Peyer's patch (tissue), 4 donors: Measurements from ENCODE around the gene PDCD1LG2. TPM values are rescaled to one million over a fixed set of nuclear protein-coding genes. Genes with fewer than 3 reads are reported as not detected.

ENCODE experiments used
- DNase-seq, 3 donors: peaks; one replicate each; pipeline ENCODE4 v3.0.0-alpha.2; 2017 to 2019
- H3K27ac ChIP-seq, 4 donors: fragments of 200-600 bp; sonication (generic); one replicate each; pipeline ENCODE4 v1.5.1; 2016 to 2019
- H3K27me3 ChIP-seq, 2 donors: fragments of 200-600 bp; sonication (generic); one replicate each; pipeline ENCODE4 v1.5.1; 2019
- H3K36me3 ChIP-seq, 3 donors: fragments of 200-600 bp; sonication (generic); one replicate each; pipeline ENCODE4 v1.5.1; 2016 to 2019
- H3K4me1 ChIP-seq, 4 donors: fragments of 200-600 bp; sonication (generic); one replicate each; pipeline ENCODE4 v1.5.1; 2016 to 2019
- H3K4me3 ChIP-seq, 4 donors: fragments of 200-600 bp; sonication (generic); 1 replicate in 3 of 4; 2 replicates in 1 of 4; pipeline ENCODE4 v1.5.1; 2016 to 2019; ENCODE audit warnings: mild to moderate bottlenecking in 1 of 4
- H3K9me3 ChIP-seq, 4 donors: fragments of 200-600 bp; sonication (generic); one replicate each; pipeline ENCODE4 v1.5.1; 2016 to 2019; ENCODE audit warnings: mild to moderate bottlenecking in 1 of 4
- CTCF ChIP-seq, 6 experiments: fragments of 450-650 bp in 4 of 6; fragments of 200-600 bp in 2 of 6; sonication (generic) in 1 of 6; IDR thresholded peaks; one replicate each; pipeline ENCODE4 v1.5.1; 2017 to 2019; ENCODE audit warnings: antibody characterized with exemption in 6 of 6, mild to moderate bottlenecking in 3 of 6, moderate library complexity in 1 of 6
- POLR2A ChIP-seq, 2 donors: fragments of 450-650 bp; IDR thresholded peaks; one replicate each; pipeline ENCODE4 v1.5.1; 2017; ENCODE audit warnings: antibody characterized with exemption in 2 of 2, mild to moderate bottlenecking in 2 of 2, moderate library complexity in 2 of 2
- total RNA-seq, 4 donors: library from RNA; depleted of rRNA; stranded (reverse); fragments of >200 nt; gene quantifications; one replicate each; pipeline ENCODE4 v1.1.0, GENCODE V29; 2016

The PDCD1LG2 gene
- total RNA-seq, 4 donors from 2014 or later, result 0.40 TPM; not detected in 3

GRCh38 chr9:5586391-5586802 lies 76.1 kb downstream of the PDCD1LG2 start:
- Histone ChIP-seq H3K4me1 (no peaks in the 10 kb centered on the region), H3K27me3 (no peaks in the 10 kb centered on the region), H3K36me3 (no peaks in the 10 kb centered on the region), H3K4me3 (no peak overlapping the region), H3K27ac (peak overlapping the region in 2 of 4 donors; percentile 20 to 25), H3K9me3 (no peaks in the 10 kb centered on the region)
- no peak for TF ChIP-seq CTCF (IDR thresholded peaks at IDR 0.05)
- no peak for TF ChIP-seq POLR2A (IDR thresholded peaks at IDR 0.05)
- DNase-seq, result no peak

- TF ChIP-seq CTCF (IDR thresholded peaks at IDR 0.05) (no peak), POLR2A (IDR thresholded peaks at IDR 0.05) (no peak)
- H3K4me1 ChIP-seq, result no peaks in the 10 kb centered on the region
- no peaks in the 10 kb centered on the region for H3K36me3 ChIP-seq
Observed at GRCh38 chr9:5587024-5587423, 76.7 kb downstream of the PDCD1LG2 start.

GRCh38 chr9:5592231-5592630 lies 81.9 kb downstream of the PDCD1LG2 start:
- no peaks in the 10 kb centered on the region for H3K36me3 ChIP-seq
- TF ChIP-seq CTCF (IDR thresholded peaks at IDR 0.05) (no peak), POLR2A (IDR thresholded peaks at IDR 0.05) (no peak)

More at GRCh38 chr9:5587024-5587423, 76.7 kb downstream of the PDCD1LG2 start:
- no peaks in the 10 kb centered on the region for H3K27me3 ChIP-seq
- no peaks in the 10 kb centered on the region for H3K9me3 ChIP-seq
- peak overlapping the region in 1 of 4 donors; percentile 20 for H3K27ac ChIP-seq
- no peak for DNase-seq
- no peak overlapping the region for H3K4me3 ChIP-seq

GRCh38 chr9:5592904-5593303 lies 82.6 kb downstream of the PDCD1LG2 start:
- Histone ChIP-seq H3K27ac (no peak overlapping the region), H3K27me3 (no peaks in the 10 kb centered on the region), H3K4me1 (peaks cover 0 to 3% (median 0%) of the 10 kb centered on the region in 4 donors), H3K4me3 (no peak overlapping the region), H3K36me3 (no peaks in the 10 kb centered on the region), H3K9me3 (no peaks in the 10 kb centered on the region)
- DNase-seq, result no peak
- TF ChIP-seq POLR2A (IDR thresholded peaks at IDR 0.05) (no peak), CTCF (IDR thresholded peaks at IDR 0.05) (no peak)

More at GRCh38 chr9:5592231-5592630, 81.9 kb downstream of the PDCD1LG2 start:
- no peak overlapping the region for H3K4me3 ChIP-seq
- H3K9me3 ChIP-seq, result no peaks in the 10 kb centered on the region
- DNase-seq, result no peak
- H3K27ac ChIP-seq, result no peak overlapping the region
- H3K4me1 ChIP-seq, result peaks cover 0 to 3% (median 0%) of the 10 kb centered on the region in 4 donors
- no peaks in the 10 kb centered on the region for H3K27me3 ChIP-seq

- Histone ChIP-seq H3K27me3 (no peaks in the 10 kb centered on the region), H3K4me1 (peaks cover 0 to 3% (median 0%) of the 10 kb centered on the region in 4 donors), H3K9me3 (no peaks in the 10 kb centered on the region), H3K4me3 (no peak overlapping the region), H3K27ac (peak overlapping the region in 1 of 4 donors; percentile 28), H3K36me3 (no peaks in the 10 kb centered on the region)
- DNase-seq, result no peak
- TF ChIP-seq POLR2A (IDR thresholded peaks at IDR 0.05), result no peak
- TF ChIP-seq CTCF (IDR thresholded peaks at IDR 0.05), result no peak
Observed at GRCh38 chr9:5593904-5594303, 83.6 kb downstream of the PDCD1LG2 start.

GRCh38 chr9:5596173-5596572 lies 85.8 kb downstream of the PDCD1LG2 start:
- no peak for DNase-seq
- H3K9me3 ChIP-seq, result no peaks in the 10 kb centered on the region
- no peaks in the 10 kb centered on the region for H3K36me3 ChIP-seq
- no peaks in the 10 kb centered on the region for H3K27me3 ChIP-seq
- H3K4me1 ChIP-seq, result peaks cover 0 to 3% (median 0%) of the 10 kb centered on the region in 4 donors
- no peak for TF ChIP-seq POLR2A (IDR thresholded peaks at IDR 0.05)
- TF ChIP-seq CTCF (IDR thresholded peaks at IDR 0.05), result no peak
- H3K27ac ChIP-seq, result no peak overlapping the region
- H3K4me3 ChIP-seq, result no peak overlapping the region
